Lower leg skin (tissue), 4 donors: ENCODE data around the gene ADAMTSL1. TPM values are rescaled to one million over a fixed set of nuclear protein-coding genes. Genes with fewer than 3 reads are reported as not detected.

Experiments
- DNase-seq, 2 donors: peaks; one replicate each; pipeline ENCODE4 v3.0.0-alpha.2; 2019; ENCODE audit warnings: low spot score in 2 of 2
- H3K4me3 ChIP-seq: fragments of 200-600 bp; sonication (generic); 2 replicates; pipeline ENCODE4 v1.5.1; 2017; ENCODE audit warnings: mild to moderate bottlenecking, low read depth; ENCODE audit not compliant: poor library complexity, severe bottlenecking
- CTCF ChIP-seq, 3 donors: fragments of 450-650 bp; IDR thresholded peaks; one replicate each; pipeline ENCODE4 v1.5.1; 2016; ENCODE audit warnings: antibody characterized with exemption in 3 of 3, mild to moderate bottlenecking in 3 of 3, moderate library complexity in 2 of 3
- POLR2A ChIP-seq, 2 donors: fragments of 450-650 bp; IDR thresholded peaks; one replicate each; pipeline ENCODE4 v1.6.1; 2016 to 2017; ENCODE audit warnings: antibody characterized with exemption in 2 of 2, mild to moderate bottlenecking in 1 of 2, moderate library complexity in 1 of 2
- WGBS, 2 donors: methylation state at CpG; one replicate each; pipeline ENCODE4 v1.1.5; 2018; 5-methylcytosine and 5-hydroxymethylcytosine counted together
- intact Hi-C: fragments of 100-400 bp; cut with DNase I; formaldehyde crosslinking; loops from one replicate; pipeline ENCODE4 v1.15.0; 2023; ENCODE audit warnings: low total_unique reads
- total RNA-seq, 4 donors: library from RNA; depleted of rRNA; stranded (reverse); fragments of >200 nt; gene quantifications; one replicate each; pipeline ENCODE4 v1.1.0, GENCODE V29; 2016

ADAMTSL1 gene
- total RNA-seq, 4 donors from 2014 or later = 1.2 to 3.6 (median 1.9) TPM

- DNase-seq = no peak
- H3K4me3 ChIP-seq = no peak overlapping the region
- intact Hi-C loops = no loop called here
- 84 to 85% methylated on average over 3 of the region's 3 CpGs for WGBS, 2 donors
- TF ChIP-seq CTCF (IDR thresholded peaks at IDR 0.05) (no peak), POLR2A (IDR thresholded peaks at IDR 0.05) (no peak)
Observed at GRCh38 chr9:18766989-18767550, 293.1 kb downstream of the ADAMTSL1 start.

- no peak overlapping the region for H3K4me3 ChIP-seq
- intact Hi-C loops = no loop called here
- WGBS, 2 donors = 91 to 92% methylated on average over 6 of the region's 6 CpGs
- DNase-seq = no peak
- TF ChIP-seq POLR2A (IDR thresholded peaks at IDR 0.05) (no peak), CTCF (IDR thresholded peaks at IDR 0.05) (no peak)
Observed at GRCh38 chr9:18768951-18769622, 295.1 kb downstream of the ADAMTSL1 start.

- no peak for DNase-seq
- WGBS, 2 donors = 84 to 89% methylated on average over 10 of the region's 10 CpGs
- H3K4me3 ChIP-seq = no peak overlapping the region
- intact Hi-C loops = no loop called here
- TF ChIP-seq POLR2A (IDR thresholded peaks at IDR 0.05) (no peak), CTCF (IDR thresholded peaks at IDR 0.05) (no peak)
Observed at GRCh38 chr9:18770131-18770908, 296.4 kb downstream of the ADAMTSL1 start.

- WGBS, 2 donors = 56 to 59% methylated on average over 2 of the region's 2 CpGs
- intact Hi-C loops = no loop called here
- DNase-seq = no peak
- no peak overlapping the region for H3K4me3 ChIP-seq
- TF ChIP-seq CTCF (IDR thresholded peaks at IDR 0.05) = no peak
- TF ChIP-seq POLR2A (IDR thresholded peaks at IDR 0.05) = no peak
Observed at GRCh38 chr9:18771011-18771410, 297.1 kb downstream of the ADAMTSL1 start.

- no peak for DNase-seq
- intact Hi-C loops = no loop called here
- WGBS, 2 donors = 39% methylated on average over 4 of the region's 4 CpGs
- no peak overlapping the region for H3K4me3 ChIP-seq
- TF ChIP-seq CTCF (IDR thresholded peaks at IDR 0.05) (no peak), POLR2A (IDR thresholded peaks at IDR 0.05) (no peak)
Observed at GRCh38 chr9:18771763-18772162, 297.8 kb downstream of the ADAMTSL1 start.
